Right lobe of liver (tissue), 6 donors: ENCODE data around the gene ZER1. TPM values are rescaled to one million over a fixed set of nuclear protein-coding genes. Genes with fewer than 3 reads are reported as not detected.
"Not testable (repeated sequence)": the region's sequence is repeated elsewhere in the genome, so short reads cannot be mapped to it uniquely, and the experiment has no call there.

Experiments used
- ATAC-seq, 4 donors: fragments of 200-7000 bp; cut with Tn5 transposase; one replicate each; pipeline ENCODE4 v1.9.1; 2020; ENCODE audit warnings: mild to moderate bottlenecking in 4 of 4, moderate library complexity in 4 of 4
- DNase-seq, 3 donors: peaks; one replicate each; pipeline ENCODE4 v3.0.0-alpha.2; 2020
- H3K27ac ChIP-seq, 3 donors: fragments of 200-600 bp; one replicate each; pipeline ENCODE4 v1.8.0; 2022
- H3K27me3 ChIP-seq, 2 donors: fragments of 200-600 bp; one replicate each; pipeline ENCODE4 v1.8.0; 2022
- H3K36me3 ChIP-seq, 4 donors: fragments of 200-600 bp; sonication (generic) in 1 of 4; one replicate each; pipeline versions ENCODE4 v1.5.1 to v1.8.0; 2017 to 2022; ENCODE audit warnings: control low read depth in 1 of 4
- H3K4me1 ChIP-seq, 4 donors: fragments of 200-600 bp; sonication (generic) in 1 of 4; one replicate each; pipeline versions ENCODE4 v1.5.1 to v1.8.0; 2017 to 2022; ENCODE audit warnings: control low read depth in 1 of 4
- H3K4me3 ChIP-seq, 3 donors: fragments of 200-600 bp; one replicate each; pipeline ENCODE4 v1.8.0; 2022
- H3K9me3 ChIP-seq, 4 donors: fragments of 200-600 bp; sonication (generic) in 1 of 4; one replicate each; pipeline versions ENCODE4 v1.5.1 to v1.8.0; 2017 to 2022; ENCODE audit warnings: control low read depth in 1 of 4
- POLR2A ChIP-seq: fragments of 450-650 bp; IDR thresholded peaks from one replicate; pipeline ENCODE4 v1.6.1; 2017; ENCODE audit warnings: antibody characterized with exemption, mild to moderate bottlenecking
- WGBS: methylation state at CpG from one replicate; pipeline ENCODE4 v1.1.6; 2018; ENCODE audit warnings: low coverage, low lambda C conversion rate; ENCODE audit not compliant: insufficient coverage; ENCODE audit errors: missing lambda C conversion rate; 5-methylcytosine and 5-hydroxymethylcytosine counted together
- intact Hi-C, 2 donors: fragments of 100-400 bp; cut with DNase I; formaldehyde crosslinking; loops; one replicate each; pipeline versions ENCODE4 v1.11.2 to v1.14.1; 2022
- total RNA-seq, 6 experiments: library from RNA; depleted of rRNA in 2 of 6; stranded (reverse); fragments of >200 nt in 2 of 6; fragmentation: NEBNext Ultra II Directional in 3 of 6; extraction: Animal tissue kit (Norgen Biotek cat#: 25700) in 3 of 6; gene quantifications; one replicate each; pipeline versions ENCODE4 v1.1.0 to v1.2.4, GENCODE V29; 2016 to 2023
- TF ChIP-seq, protein P1 (sequence below), 4 donors: fragments of 200-600 bp in 3 of 4; fragments of 450-650 bp in 1 of 4; IDR thresholded peaks; one replicate each; pipeline versions ENCODE4 v1.5.1 to v1.8.0; 2016 to 2022; ENCODE audit warnings: antibody characterized with exemption in 4 of 4, mild to moderate bottlenecking in 2 of 4
- donor health status: DM: no; HTN: yes; CAD: no.
- donor health status: DM: no; HTN: no; CAD: no.
- donor health status: DM: no; HTN: no; CAD: no.
- donor health status: DM: no; HTN: yes; CAD: no.
- donor health status: DM: no; HTN: yes; CAD: no.

Gene ZER1
- total RNA-seq, 6 experiments from 2014 or later, result 13.4 to 21.8 (median 16.0) TPM

DNA sequence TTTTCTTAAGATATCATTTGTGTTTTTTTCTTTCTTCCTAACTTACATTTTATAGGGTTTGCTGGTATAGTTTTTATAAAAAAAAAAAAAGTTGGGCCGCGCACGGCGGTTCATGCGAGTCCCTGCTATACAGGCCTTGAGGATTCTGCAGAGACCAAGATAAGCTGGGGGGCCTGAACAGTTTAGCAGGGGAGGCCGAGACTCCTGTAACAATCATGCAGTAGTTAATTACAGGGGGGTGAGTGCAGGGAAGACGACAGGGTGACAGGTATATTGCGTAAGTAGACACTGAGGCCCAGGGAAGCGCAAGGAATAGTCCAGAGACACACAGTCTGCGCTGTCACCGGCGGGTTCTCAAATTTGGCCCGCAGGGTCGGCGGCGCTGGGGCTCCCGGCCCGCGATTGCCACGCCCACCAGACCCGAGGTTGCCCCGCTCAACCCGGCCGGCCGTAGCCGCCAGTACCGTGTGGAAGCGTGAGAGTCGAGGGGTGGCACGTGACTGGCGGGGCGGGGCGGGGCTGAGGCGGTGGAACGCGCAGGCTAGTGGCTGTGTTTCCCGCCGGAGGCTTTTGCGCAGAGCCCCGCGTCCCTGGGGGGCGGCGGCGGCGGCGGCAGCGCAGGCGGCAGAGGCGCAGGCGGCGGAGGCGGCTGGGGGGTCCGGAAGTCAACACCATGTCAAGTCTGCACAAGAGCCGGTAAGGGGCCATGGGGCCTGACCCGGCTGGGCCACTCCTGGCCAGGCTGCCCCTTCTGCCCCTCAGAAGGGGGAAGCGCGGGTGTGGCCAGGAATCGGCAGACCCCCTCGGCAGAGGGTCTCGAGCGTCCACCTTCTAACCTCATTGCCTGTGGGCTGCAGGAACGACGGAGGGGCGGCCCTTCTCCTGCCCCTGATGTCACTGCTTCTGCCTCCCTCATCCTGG is 15.2 kb upstream of the ZER1 start, which contains the start of gene TBC1D13:
Gene TBC1D13 (plus strand): TSS at position 573 of the 921 bp plus-strand sequence. CDS start 101 bp downstream, at position 674.
- Histone ChIP-seq H3K27ac (peak within 1 kb of the TSS; percentile 65 to 84 (median 66)), H3K4me3 (peak within 1 kb of the TSS; percentile 82 to 100 (median 99)), H3K27me3 (no peaks in the 10 kb centered on the region), H3K36me3 (peaks cover 0 to 15% (median 1%) of the 10 kb centered on the region in 4 donors), H3K9me3 (no peaks in the 10 kb centered on the region), H3K4me1 (peaks cover 0 to 10% (median 2%) of the 10 kb centered on the region in 4 donors)
- peak; percentile 90 to 94 (median 93) for DNase-seq
- 25% methylated on average over 21 of the region's 64 CpGs for WGBS
- TF ChIP-seq, protein P1, sequence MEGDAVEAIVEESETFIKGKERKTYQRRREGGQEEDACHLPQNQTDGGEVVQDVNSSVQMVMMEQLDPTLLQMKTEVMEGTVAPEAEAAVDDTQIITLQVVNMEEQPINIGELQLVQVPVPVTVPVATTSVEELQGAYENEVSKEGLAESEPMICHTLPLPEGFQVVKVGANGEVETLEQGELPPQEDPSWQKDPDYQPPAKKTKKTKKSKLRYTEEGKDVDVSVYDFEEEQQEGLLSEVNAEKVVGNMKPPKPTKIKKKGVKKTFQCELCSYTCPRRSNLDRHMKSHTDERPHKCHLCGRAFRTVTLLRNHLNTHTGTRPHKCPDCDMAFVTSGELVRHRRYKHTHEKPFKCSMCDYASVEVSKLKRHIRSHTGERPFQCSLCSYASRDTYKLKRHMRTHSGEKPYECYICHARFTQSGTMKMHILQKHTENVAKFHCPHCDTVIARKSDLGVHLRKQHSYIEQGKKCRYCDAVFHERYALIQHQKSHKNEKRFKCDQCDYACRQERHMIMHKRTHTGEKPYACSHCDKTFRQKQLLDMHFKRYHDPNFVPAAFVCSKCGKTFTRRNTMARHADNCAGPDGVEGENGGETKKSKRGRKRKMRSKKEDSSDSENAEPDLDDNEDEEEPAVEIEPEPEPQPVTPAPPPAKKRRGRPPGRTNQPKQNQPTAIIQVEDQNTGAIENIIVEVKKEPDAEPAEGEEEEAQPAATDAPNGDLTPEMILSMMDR (IDR thresholded peaks at IDR 0.05), result no peak
- TF ChIP-seq POLR2A, result peak; percentile 47
- intact Hi-C loops, result no loop called here
- peak; percentile 98 to 99 (median 98) for ATAC-seq

GRCh38 chr9:128785427-128785826 is 13.7 kb upstream of the ZER1 start:
- Histone ChIP-seq H3K27ac (no peak overlapping the region), H3K27me3 (no peaks in the 10 kb centered on the region), H3K4me1 (peaks cover 0 to 10% (median 2%) of the 10 kb centered on the region in 4 donors), H3K4me3 (no peak overlapping the region), H3K36me3 (peaks cover 0 to 2% (median 0%) of the 10 kb centered on the region in 4 donors), H3K9me3 (no peaks in the 10 kb centered on the region)
- intact Hi-C loops, result no loop called here
- ATAC-seq (no peak), DNase-seq (no peak)
- WGBS, result 84% methylated on average over 6 of the region's 6 CpGs
- TF ChIP-seq, protein P1 (IDR thresholded peaks at IDR 0.05), result no peak
- no peak for TF ChIP-seq POLR2A

DNA sequence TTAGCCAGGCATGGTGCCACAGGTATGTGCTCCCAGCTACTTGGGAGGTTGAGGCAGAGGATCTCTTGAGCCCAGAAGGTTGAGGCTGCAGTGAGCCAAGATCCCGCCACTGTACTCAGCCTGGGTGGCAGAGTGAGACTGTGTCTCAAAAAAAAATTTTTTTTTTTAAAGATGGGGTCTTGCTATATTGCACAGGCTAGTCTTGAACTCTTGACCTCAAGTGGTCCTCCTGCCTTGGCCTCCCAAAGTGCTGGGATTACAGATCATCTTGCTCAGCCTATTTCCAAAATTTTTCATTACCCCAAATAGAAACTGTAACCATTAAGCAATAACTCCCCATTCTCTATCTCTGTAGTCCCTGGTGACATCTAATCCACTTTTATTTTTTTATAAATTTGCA is 10.9 kb upstream of the ZER1 start:
- no peaks in the 10 kb centered on the region for H3K9me3 ChIP-seq

GRCh38 chr9:128781187-128782070 is 9.7 kb upstream of the ZER1 start:
- 77% methylated on average over 7 of the region's 7 CpGs for WGBS
- Histone ChIP-seq H3K27me3 (no peaks in the 10 kb centered on the region), H3K9me3 (no peaks in the 10 kb centered on the region), H3K27ac (no peak overlapping the region), H3K36me3 (no peaks in the 10 kb centered on the region), H3K4me3 (no peak overlapping the region), H3K4me1 (no peaks in the 10 kb centered on the region)
- TF ChIP-seq, protein P1 (IDR thresholded peaks at IDR 0.05), result no peak
- no peak for TF ChIP-seq POLR2A
- no peak for DNase-seq
- no peak for ATAC-seq
- intact Hi-C loops, result no loop called here

More for the DNA sequence above, 10.9 kb upstream of the ZER1 start:
- no CpG with 5 or more reads among the region's 1 CpG for WGBS
- H3K27me3 ChIP-seq, result no peaks in the 10 kb centered on the region
- H3K27ac ChIP-seq, result no peak overlapping the region
- TF ChIP-seq POLR2A, result no peak
- TF ChIP-seq, protein P1 (IDR thresholded peaks at IDR 0.05), result no peak
- intact Hi-C loops, result no loop called here
- ATAC-seq (no peak), DNase-seq (no peak)
- no peaks in the 10 kb centered on the region for H3K36me3 ChIP-seq
- H3K4me1 ChIP-seq, result peaks cover 0 to under 1% (median 0%) of the 10 kb centered on the region in 4 donors
- H3K4me3 ChIP-seq, result no peak overlapping the region

- intact Hi-C loops, ATAC-seq, H3K4me3 ChIP-seq, H3K36me3 ChIP-seq, H3K4me1 ChIP-seq, DNase-seq, H3K27ac ChIP-seq, H3K9me3 ChIP-seq, H3K27me3 ChIP-seq: not testable (repeated sequence)
- WGBS, result no CpG with 5 or more reads among the region's 27 CpGs
Observed at GRCh38 chr9:128780093-128780492, 8.4 kb upstream of the ZER1 start.
